PC-3 (cell line): Measurements from ENCODE around the gene JAG2.

Experiments
- EZH2 ChIP-seq: fragments of 300-600 bp; sonication (generic); IDR thresholded peaks from one replicate; pipeline ENCODE4 v1.6.1; 2017; ENCODE audit warnings: antibody characterized with exemption, mild to moderate bottlenecking, low read length; ENCODE audit not compliant: unreplicated experiment
- TF ChIP-seq, protein P1 (sequence below): fragments of 300-600 bp; sonication (generic); conservative IDR thresholded peaks from 2 replicates; pipeline ENCODE4 v1.5.1; 2017; ENCODE audit warnings: antibody characterized with exemption, low read depth, mild to moderate bottlenecking, low read length

DNA sequence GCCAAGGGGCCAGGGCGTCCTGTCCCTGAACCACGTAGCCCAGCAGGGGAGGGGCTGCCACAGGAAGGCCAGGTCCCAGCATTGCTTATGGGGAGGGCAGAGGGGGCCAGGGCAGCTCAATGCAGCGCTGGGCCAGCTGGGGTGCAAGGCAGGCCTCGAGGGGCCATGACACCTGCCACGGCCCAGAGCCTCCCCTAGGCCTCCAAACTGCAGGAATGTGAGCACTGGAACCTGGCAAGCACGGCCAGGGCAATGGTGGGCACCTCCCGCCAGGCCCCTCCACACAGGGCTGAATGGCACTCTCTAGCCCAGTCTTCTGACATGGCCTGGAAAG lies 70.8 kb downstream of the JAG2 start:
- TF ChIP-seq, protein P1, sequence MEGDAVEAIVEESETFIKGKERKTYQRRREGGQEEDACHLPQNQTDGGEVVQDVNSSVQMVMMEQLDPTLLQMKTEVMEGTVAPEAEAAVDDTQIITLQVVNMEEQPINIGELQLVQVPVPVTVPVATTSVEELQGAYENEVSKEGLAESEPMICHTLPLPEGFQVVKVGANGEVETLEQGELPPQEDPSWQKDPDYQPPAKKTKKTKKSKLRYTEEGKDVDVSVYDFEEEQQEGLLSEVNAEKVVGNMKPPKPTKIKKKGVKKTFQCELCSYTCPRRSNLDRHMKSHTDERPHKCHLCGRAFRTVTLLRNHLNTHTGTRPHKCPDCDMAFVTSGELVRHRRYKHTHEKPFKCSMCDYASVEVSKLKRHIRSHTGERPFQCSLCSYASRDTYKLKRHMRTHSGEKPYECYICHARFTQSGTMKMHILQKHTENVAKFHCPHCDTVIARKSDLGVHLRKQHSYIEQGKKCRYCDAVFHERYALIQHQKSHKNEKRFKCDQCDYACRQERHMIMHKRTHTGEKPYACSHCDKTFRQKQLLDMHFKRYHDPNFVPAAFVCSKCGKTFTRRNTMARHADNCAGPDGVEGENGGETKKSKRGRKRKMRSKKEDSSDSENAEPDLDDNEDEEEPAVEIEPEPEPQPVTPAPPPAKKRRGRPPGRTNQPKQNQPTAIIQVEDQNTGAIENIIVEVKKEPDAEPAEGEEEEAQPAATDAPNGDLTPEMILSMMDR: no peak
- TF ChIP-seq EZH2: no peak
